H1 (cell line): ENCODE measurements around the gene TAOK1. TPM values are rescaled to one million over a fixed set of nuclear protein-coding genes. Genes with fewer than 3 reads are reported as not detected.

Source experiments
- CTCF ChIA-PET: fragments of 300-600 bp; sonication (Branson Sonifier 250); formaldehyde crosslinking; loops from one replicate; lab custom pipeline; 2021; ENCODE audit not compliant: partially characterized antibody; lab: Charles Lee
- POLR2A ChIA-PET: fragments of 300-600 bp; sonication (Branson Sonifier 250); formaldehyde crosslinking; loops from one replicate; lab custom pipeline; 2021; ENCODE audit warnings: inconsistent platforms; ENCODE audit not compliant: partially characterized antibody; lab: Charles Lee
- DNase-seq, 2 experiments: peaks; one replicate each; pipeline versions ENCODE4 v3.0.0 to v3.0.0-alpha.2; 2010 to 2022; ENCODE audit warnings: low spot score in 2 of 2, low read depth in 1 of 2, mixed read lengths in 1 of 2
- FAIRE-seq: peaks from 2 replicates; lab custom pipeline; 2011; peaks lifted over from hg19 to GRCh38; lab: Jason Lieb, UNC
- H2AFZ ChIP-seq: 2 replicates; pipeline ENCODE4 v1.8.1; 2012; ENCODE audit warnings: low read length, inconsistent platforms
- H2AK5ac ChIP-seq: 2 replicates; pipeline ENCODE4 v1.6.1; 2013; ENCODE audit warnings: low read depth, low read length
- H2BK120ac ChIP-seq: replicated peaks from 2 replicates; pipeline ENCODE3; 2013; ENCODE audit warnings: low read depth, low read length, inconsistent platforms
- H2BK12ac ChIP-seq: 2 replicates; pipeline ENCODE4 v1.6.1; 2013; ENCODE audit warnings: low read depth, low read length
- H2BK15ac ChIP-seq: 2 replicates; pipeline ENCODE4 v1.6.1; 2013; ENCODE audit warnings: low read length
- H2BK20ac ChIP-seq: 2 replicates; pipeline ENCODE4 v1.6.1; 2013; ENCODE audit warnings: low read length
- H2BK5ac ChIP-seq: 2 replicates; pipeline ENCODE4 v1.6.1; 2013; ENCODE audit warnings: low read depth, low read length
- H3K14ac ChIP-seq: 2 replicates; pipeline ENCODE4 v1.6.1; 2013; ENCODE audit warnings: inconsistent platforms; ENCODE audit not compliant: insufficient read length
- H3K18ac ChIP-seq: 2 replicates; pipeline ENCODE4 v1.6.1; 2013; ENCODE audit warnings: low read length; ENCODE audit errors: extremely low read depth
- H3K23ac ChIP-seq: 2 replicates; pipeline ENCODE4 v1.6.1; 2013; ENCODE audit warnings: inconsistent platforms; ENCODE audit not compliant: insufficient read length
- H3K23me2 ChIP-seq: 2 replicates; pipeline ENCODE4 v1.6.1; 2013; ENCODE audit warnings: low read depth, low read length
- H3K27ac ChIP-seq: 2 replicates; pipeline ENCODE4 v1.6.1; 2011; ENCODE audit warnings: low read depth, low read length, inconsistent platforms
- H3K27me3 ChIP-seq, 4 experiments: replicated peaks in 1 of 4; 1 replicate in 1 of 4; 2 replicates in 3 of 4; pipeline versions ENCODE4 v1.6.1 to v1.8.1; 2011 to 2013; ENCODE audit warnings: low read length in 3 of 4, mild to moderate bottlenecking in 3 of 4, inconsistent platforms in 2 of 4, mixed read lengths in 2 of 4, moderate library complexity in 1 of 4; ENCODE audit not compliant: control insufficient read depth in 3 of 4, insufficient read depth in 3 of 4; ENCODE audit errors: extremely low read depth in 1 of 4
- H3K36me3 ChIP-seq, 4 experiments: 2 replicates each; pipeline versions ENCODE4 v1.6.1 to v1.8.1; 2011 to 2013; ENCODE audit warnings: mild to moderate bottlenecking in 4 of 4, low read length in 3 of 4, moderate library complexity in 2 of 4, control low read depth in 1 of 4, inconsistent platforms in 1 of 4; ENCODE audit not compliant: insufficient read depth in 4 of 4, control insufficient read depth in 2 of 4
- H3K4ac ChIP-seq: replicated peaks from 2 replicates; pipeline ENCODE3; 2013; ENCODE audit warnings: low read length, low read depth, mixed read lengths, inconsistent platforms; ENCODE audit not compliant: insufficient read length
- H3K4me1 ChIP-seq, 4 experiments: replicated peaks in 1 of 4; 1 replicate in 1 of 4; 2 replicates in 3 of 4; pipeline versions ENCODE4 v1.6.1 to v1.8.1; 2011 to 2013; ENCODE audit warnings: low read length in 3 of 4, inconsistent platforms in 2 of 4, mixed read lengths in 1 of 4; ENCODE audit not compliant: insufficient read depth in 4 of 4, control insufficient read depth in 3 of 4
- H3K4me2 ChIP-seq, 2 experiments: 2 replicates each; pipeline versions ENCODE4 v1.6.1 to v1.8.1; 2011 to 2013; ENCODE audit warnings: low read depth in 2 of 2, low read length in 2 of 2, control low read depth in 1 of 2, inconsistent platforms in 1 of 2, mild to moderate bottlenecking in 1 of 2; ENCODE audit not compliant: insufficient read depth in 1 of 2
- H3K4me3 ChIP-seq, 4 experiments: fragments of 200-600, 300-600 bp in 1 of 4; sonication (generic), shearing (Covaris generic), sonication (Bioruptor Twin) in 1 of 4; 2 replicates each; pipeline versions ENCODE4 v1.5.1 to v1.8.1; 2011 to 2016; ENCODE audit warnings: low read length in 4 of 4, low read depth in 3 of 4, control low read depth in 2 of 4, inconsistent platforms in 2 of 4, mild to moderate bottlenecking in 2 of 4, mixed read lengths in 1 of 4, moderate library complexity in 1 of 4; ENCODE audit not compliant: insufficient read depth in 2 of 4; ENCODE audit errors: extremely low read depth in 1 of 4
- H3K56ac ChIP-seq: replicated peaks from 2 replicates; pipeline ENCODE3; 2013; ENCODE audit warnings: low read depth, mild to moderate bottlenecking, mixed read lengths, low read length, inconsistent platforms; ENCODE audit not compliant: insufficient read length
- H3K79me1 ChIP-seq: 2 replicates; pipeline ENCODE4 v1.6.1; 2013; ENCODE audit warnings: low read depth, low read length, control low read depth
- H3K79me2 ChIP-seq, 2 experiments: 2 replicates each; pipeline versions ENCODE4 v1.6.1 to v1.8.1; 2012 to 2013; ENCODE audit warnings: low read length in 2 of 2, mild to moderate bottlenecking in 2 of 2, inconsistent platforms in 1 of 2; ENCODE audit not compliant: insufficient read depth in 2 of 2, control insufficient read depth in 1 of 2
- H3K9ac ChIP-seq, 4 experiments: replicated peaks in 1 of 4; 1 replicate in 1 of 4; 2 replicates in 3 of 4; pipeline versions ENCODE4 v1.6.1 to v1.8.1; 2011 to 2013; ENCODE audit warnings: low read depth in 3 of 4, low read length in 3 of 4, control low read depth in 2 of 4, mild to moderate bottlenecking in 2 of 4, moderate library complexity in 2 of 4, inconsistent platforms in 1 of 4; ENCODE audit errors: extremely low read depth in 1 of 4
- H3K9me3 ChIP-seq, 2 experiments: 2 replicates each; pipeline versions ENCODE4 v1.6.1 to v1.8.1; 2012 to 2013; ENCODE audit warnings: mild to moderate bottlenecking in 2 of 2, moderate library complexity in 2 of 2, control low read depth in 1 of 2, inconsistent platforms in 1 of 2, low read depth in 1 of 2, low read length in 1 of 2, mixed read lengths in 1 of 2; ENCODE audit not compliant: insufficient read depth in 2 of 2
- H4K20me1 ChIP-seq, 2 experiments: replicated peaks in 1 of 2; 2 replicates each; pipeline versions ENCODE3 to v1.8.1; 2011 to 2013; ENCODE audit warnings: inconsistent platforms in 2 of 2, low read length in 2 of 2, mild to moderate bottlenecking in 1 of 2; ENCODE audit not compliant: insufficient read depth in 2 of 2, control insufficient read depth in 1 of 2
- H4K5ac ChIP-seq: 2 replicates; pipeline ENCODE4 v1.6.1; 2013; ENCODE audit warnings: low read length, low read depth, mixed read lengths, inconsistent platforms; ENCODE audit not compliant: insufficient read length
- H4K8ac ChIP-seq: 2 replicates; pipeline ENCODE4 v1.8.0; 2013; ENCODE audit warnings: mild to moderate bottlenecking, moderate library complexity, low read length, inconsistent platforms; ENCODE audit not compliant: insufficient read depth; ENCODE audit errors: extremely low read depth
- H4K91ac ChIP-seq: replicated peaks from 2 replicates; pipeline ENCODE3; 2013; ENCODE audit warnings: low read length, mixed read lengths, inconsistent platforms; ENCODE audit not compliant: insufficient read length
- ASH2L ChIP-seq: fragments of 200-600, 300-600 bp; sonication (generic); IDR thresholded peaks from one replicate; pipeline ENCODE4 v1.7.1; 2017; ENCODE audit warnings: low read length
- BRCA1 ChIP-seq: IDR thresholded peaks from 2 replicates; pipeline ENCODE4 v1.6.1; 2012; ENCODE audit warnings: low read depth, low read length, improper control_type of control experiment
- EP300 ChIP-seq, 2 experiments: IDR thresholded peaks; 1 replicate in 1 of 2; 2 replicates in 1 of 2; pipeline ENCODE4 v1.6.1; 2011 to 2012; ENCODE audit warnings: low read depth in 2 of 2, low read length in 2 of 2, mild to moderate bottlenecking in 2 of 2, borderline replicate concordance in 1 of 2, inconsistent platforms in 1 of 2, moderate library complexity in 1 of 2
- GTF2F1 ChIP-seq: IDR thresholded peaks from 2 replicates; pipeline ENCODE4 v1.6.1; 2012; ENCODE audit warnings: low read depth, low read length, improper control_type of control experiment, borderline replicate concordance
- KDM4A ChIP-seq: IDR thresholded peaks from one replicate; pipeline ENCODE4 v1.7.1; 2012; ENCODE audit warnings: low read depth, mild to moderate bottlenecking, moderate library complexity, low read length, inconsistent platforms; ENCODE audit not compliant: severe bottlenecking
- MAFK ChIP-seq: IDR thresholded peaks from 2 replicates; pipeline ENCODE4 v1.6.1; 2012; ENCODE audit warnings: low read depth, mild to moderate bottlenecking, improper control_type of control experiment, low read length
- RFX5 ChIP-seq: IDR thresholded peaks from 2 replicates; pipeline ENCODE4 v1.6.1; 2011; ENCODE audit warnings: low read depth, low read length, improper control_type of control experiment, borderline replicate concordance
- SIRT6 ChIP-seq: IDR thresholded peaks from one replicate; pipeline ENCODE4 v1.7.1; 2012; ENCODE audit warnings: low read length, inconsistent platforms
- TBP ChIP-seq: IDR thresholded peaks from 2 replicates; pipeline ENCODE4 v1.6.1; 2011; ENCODE audit warnings: low read depth, low read length, improper control_type of control experiment
- USF2 ChIP-seq: IDR thresholded peaks from 2 replicates; pipeline ENCODE4 v1.6.1; 2011; ENCODE audit warnings: low read length, improper control_type of control experiment
- WGBS, 2 experiments: shearing (Covaris generic) in 1 of 2; methylation state at CpG; one replicate each; pipeline versions ENCODE4 v1.1.6 to v1.1.7; 2013 to 2015; ENCODE audit warnings: low lambda C conversion rate in 2 of 2, mixed read lengths in 2 of 2, inconsistent platforms in 1 of 2, low coverage in 1 of 2, missing lambda C conversion rate in 1 of 2; ENCODE audit not compliant: insufficient replicate concordance in 2 of 2, insufficient coverage in 1 of 2, insufficient read length in 1 of 2; ENCODE audit errors: extremely low coverage in 1 of 2, missing lambda C conversion rate in 1 of 2; 5-methylcytosine and 5-hydroxymethylcytosine counted together
- polyA plus RNA-seq, 7 experiments: library from polyadenylated mRNA; depleted of rRNA in 3 of 7; stranded (reverse) in 5 of 7; unstranded in 2 of 7; fragments of >200 nt in 5 of 7; fragments of 200-250 nt in 2 of 7; gene quantifications; 1 replicate in 5 of 7; 2 replicates in 1 of 7; 4 replicates in 1 of 7; pipeline versions ENCODE4 v1.2.1 to v1.2.3, GENCODE V29; 2011 to 2013; ENCODE audit warnings: missing spikeins in 2 of 7, mixed read lengths in 2 of 7
- total RNA-seq: library from RNA; stranded (reverse); fragmentation: NEBNext Ultra II Directional; extraction: Animal tissue kit (Norgen Biotek cat#: 25700); gene quantifications from 2 replicates; pipeline ENCODE4 v1.2.1, GENCODE V29; 2021

TAOK1 gene
- total and polyA plus RNA-seq, 2 of the 8 experiments (the other 6 are each of a cell fraction or from before 2014, with no cell fraction given) = 12.2 to 90.6 TPM

GRCh38 chr17:29588562-29589411, 198.6 kb downstream of the TAOK1 start:
- DNase-seq (peak in 1 of 2 experiments; percentile 65), FAIRE-seq (no peak)
- Histone ChIP-seq H4K91ac (no peak overlapping the region), H3K23ac (no peak overlapping the region), H3K27me3 (peaks cover 0 to 6% (median 5%) of the 10 kb centered on the region in 4 experiments; a peak in 2 of 7 replicates), H3K4me1 (peaks cover 7 to 48% (median 36%) of the 10 kb centered on the region in 4 experiments), H2AK5ac (no peak overlapping the region; the same call in 1 of the 2 replicates), H3K4ac (no peak overlapping the region), H3K79me1 (peaks cover 16% of the 10 kb centered on the region), H3K23me2 (peaks cover 34% of the 10 kb centered on the region; the same call in 1 of the 2 replicates), H2BK15ac (no peak overlapping the region), H3K56ac (no peak overlapping the region), H2BK5ac (peak overlapping the region; percentile 44; the same call in 1 of the 2 replicates), H3K36me3 (no peaks in the 10 kb centered on the region), H3K9ac (peak overlapping the region in 2 of 4 experiments; percentile 18 to 29; a peak in 4 of 7 replicates), H3K4me2 (peak overlapping the region; percentile 93 to 95), H4K20me1 (peaks cover 15 to 29% of the 10 kb centered on the region in 2 experiments), H3K79me2 (peaks cover 0 to 42% of the 10 kb centered on the region in 2 experiments; a peak in 2 of 4 replicates), H4K5ac (no peak overlapping the region), H3K9me3 (no peaks in the 10 kb centered on the region), H2BK20ac (no peak overlapping the region), H2BK120ac (no peak overlapping the region), H2AFZ (no peak overlapping the region), H4K8ac (no peak overlapping the region), H3K14ac (no peak overlapping the region), H3K18ac (peak overlapping the region; percentile 60), H3K27ac (no peak overlapping the region), H2BK12ac (no peak overlapping the region), H3K4me3 (peak overlapping the region; percentile 64 to 82 (median 75))
- POLR2A ChIA-PET = interaction anchor here (0.6 to 1.8 kb wide), 6 partner anchors 9 to 1225 kb away, joined by 3 to 8 read pairs (median 4); partner anchors contain the start of gene TP53I13
- CTCF ChIA-PET = interaction anchor here (1.8 to 14.8 kb wide), 5 partner anchors 10 to 31 kb away, joined by 9 to 193 read pairs (median 12); partner anchors contain the start of gene CORO6
- WGBS, 2 experiments = 5% methylated on average over 31 of the region's 72 CpGs; no CpG with 5 or more reads in 1 of the 2 experiments
- TF ChIP-seq ASH2L (peak; percentile 35), MAFK (no peak), SIRT6 (no peak), BRCA1 (no peak), USF2 (no peak), KDM4A (peak; percentile 59), TBP (0 out of 2 replicates have a peak, but pooled peaks have one; percentile 27), RFX5 (no peak), EP300 (IDR thresholded peaks at IDR 0.05; ENCODE audit: borderline replicate concordance in 1 of 2, low read depth in 2 of 2, low read length in 2 of 2) (no peak), GTF2F1 (no peak)
